22Rv1 (cell line): ENCODE measurements around the gene PAPOLA.

Experiments used
- CTCF ChIP-seq: fragments of 450-650 bp; IDR thresholded peaks from 2 replicates; pipeline ENCODE4 v1.5.1; 2017; ENCODE audit warnings: mild to moderate bottlenecking
- ZFX ChIP-seq: fragments of 450-650 bp; IDR thresholded peaks from 2 replicates; pipeline ENCODE4 v1.6.1; 2017; ENCODE audit warnings: antibody characterized with exemption, borderline replicate concordance

DNA sequence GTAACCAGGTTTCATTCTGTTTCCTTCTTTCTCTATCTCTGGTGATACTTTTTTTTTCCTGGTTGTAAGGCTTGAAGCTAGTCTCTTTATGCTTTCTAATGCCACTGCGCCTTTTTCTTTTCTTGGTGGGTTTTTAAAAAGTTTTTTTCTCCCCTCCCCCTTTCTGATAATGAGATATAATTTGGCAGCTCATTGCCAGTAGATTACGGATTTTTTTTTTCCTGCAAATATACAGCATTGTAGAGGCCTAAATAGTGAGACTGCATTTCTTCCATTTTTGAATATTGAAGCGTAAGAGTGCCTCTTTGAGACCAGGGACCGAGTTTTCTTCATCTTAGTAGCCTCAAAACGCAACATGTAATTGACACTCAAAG, 1.1 kb downstream of the PAPOLA start:
- TF ChIP-seq CTCF (no peak), ZFX (no peak)
